Thoracic aorta (tissue), 2 donors: ENCODE results near the gene SLC9A3. TPM values are rescaled to one million over a fixed set of nuclear protein-coding genes. Genes with fewer than 3 reads are reported as not detected.

Experiments
- ATAC-seq: fragments of 150-250 bp; one replicate; pipeline ENCODE4 v1.8.0; 2017; ENCODE audit warnings: low read depth; ENCODE audit not compliant: insufficient number of reproducible peaks, low FRiP score
- DNase-seq: peaks from one replicate; pipeline ENCODE4 v3.0.0-alpha.2; 2020; ENCODE audit warnings: low spot score
- H3K27ac ChIP-seq, 2 donors: fragments of 200-600 bp; sonication (generic); 1 replicate in 1 of 2; 2 replicates in 1 of 2; pipeline ENCODE4 v1.5.1; 2016; ENCODE audit warnings: mild to moderate bottlenecking in 2 of 2, moderate library complexity in 2 of 2
- H3K27me3 ChIP-seq: fragments of 200-600 bp; sonication (generic); replicated peaks from 2 replicates; pipeline ENCODE4 v1.6.0; 2016; ENCODE audit warnings: mild to moderate bottlenecking; ENCODE audit not compliant: insufficient read depth
- H3K36me3 ChIP-seq: fragments of 200-600 bp; sonication (generic); one replicate; pipeline ENCODE4 v1.5.1; 2016
- H3K4me1 ChIP-seq, 2 donors: fragments of 200-600 bp; sonication (generic); 1 replicate in 1 of 2; 2 replicates in 1 of 2; pipeline versions ENCODE4 v1.5.1 to v1.6.0; 2016; ENCODE audit warnings: low read depth in 2 of 2, mild to moderate bottlenecking in 1 of 2; ENCODE audit not compliant: control insufficient read depth in 1 of 2
- H3K4me3 ChIP-seq: fragments of 200-600 bp; sonication (generic); 2 replicates; pipeline ENCODE4 v1.5.1; 2016; ENCODE audit warnings: mild to moderate bottlenecking
- H3K9me3 ChIP-seq: fragments of 200-600 bp; sonication (generic); 2 replicates; pipeline ENCODE4 v1.5.1; 2016
- CTCF ChIP-seq: fragments of 200-600 bp; sonication (generic); IDR thresholded peaks from one replicate; pipeline ENCODE4 v1.5.1; 2019; ENCODE audit warnings: antibody characterized with exemption
- total RNA-seq, 2 donors: library from RNA; depleted of rRNA; stranded (reverse); fragments of >200 nt; gene quantifications; one replicate each; pipeline versions ENCODE4 v1.1.0 to v1.2.3, GENCODE V29; 2016

The SLC9A3 gene
- total RNA-seq, 2 donors from 2014 or later, result 1.6 to 1.8 TPM

- H3K27me3 ChIP-seq, result no peaks in the 10 kb centered on the region
- no peak overlapping the region for H3K4me3 ChIP-seq
- no peaks in the 10 kb centered on the region for H3K9me3 ChIP-seq
- H3K27ac ChIP-seq, result no peak overlapping the region
- DNase-seq (no peak), ATAC-seq (no peak)
- no peaks in the 10 kb centered on the region for H3K36me3 ChIP-seq
- H3K4me1 ChIP-seq, result no peaks in the 10 kb centered on the region
- no peak for TF ChIP-seq CTCF
Measured at GRCh38 chr5:517535-518100, 6.6 kb downstream of the SLC9A3 start.

DNA sequence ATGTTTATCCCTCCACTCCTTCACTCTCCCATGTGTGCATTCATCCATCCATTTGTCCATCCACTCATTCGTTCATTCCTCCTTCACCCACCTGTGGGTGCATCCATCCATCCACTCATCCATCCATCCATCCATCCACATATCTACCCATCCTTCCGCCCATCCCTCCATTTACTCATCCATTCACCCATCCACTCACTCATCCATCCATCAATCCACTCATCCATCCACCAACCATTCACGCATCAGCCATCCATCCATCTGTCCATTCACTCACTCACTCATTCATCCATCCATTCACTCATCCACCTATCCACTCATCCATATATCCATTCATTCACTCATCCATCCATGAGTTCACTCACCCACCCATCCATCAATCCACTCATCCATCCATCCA lies 7.3 kb downstream of the SLC9A3 start:
- Histone ChIP-seq H3K9me3 (no peaks in the 10 kb centered on the region), H3K27me3 (no peaks in the 10 kb centered on the region), H3K27ac (no peak overlapping the region), H3K36me3 (no peaks in the 10 kb centered on the region), H3K4me1 (no peaks in the 10 kb centered on the region), H3K4me3 (no peak overlapping the region)
- DNase-seq, result no peak
- ATAC-seq, result no peak
- TF ChIP-seq CTCF, result no peak

GRCh38 chr5:516338-516925 lies 7.8 kb downstream of the SLC9A3 start:
- Histone ChIP-seq H3K36me3 (no peaks in the 10 kb centered on the region), H3K27ac (no peak overlapping the region), H3K4me1 (no peaks in the 10 kb centered on the region), H3K9me3 (no peaks in the 10 kb centered on the region), H3K4me3 (no peak overlapping the region), H3K27me3 (no peaks in the 10 kb centered on the region)
- TF ChIP-seq CTCF, result no peak
- no peak for ATAC-seq
- no peak for DNase-seq

- no peaks in the 10 kb centered on the region for H3K27me3 ChIP-seq
Measured at GRCh38 chr5:515273-515836, 8.9 kb downstream of the SLC9A3 start.

More at GRCh38 chr5:515273-515836, 8.9 kb downstream of the SLC9A3 start:
- no peak for DNase-seq
- no peak for ATAC-seq
- Histone ChIP-seq H3K27ac (no peak overlapping the region), H3K4me3 (no peak overlapping the region), H3K9me3 (no peaks in the 10 kb centered on the region), H3K36me3 (no peaks in the 10 kb centered on the region), H3K4me1 (no peaks in the 10 kb centered on the region)
- TF ChIP-seq CTCF, result no peak
